ENCODE results near the gene FAF1. TPM values are rescaled to one million over a fixed set of nuclear protein-coding genes. Genes with fewer than 3 reads are reported as not detected.

The FAF1 gene
- total RNA-seq, 4 donors from 2014 or later: 25.1 to 55.7 (median 38.8) TPM

GRCh38 chr1:50622259-50622658, 337.8 kb downstream of the FAF1 start:
- Histone ChIP-seq H3K27ac (no peak overlapping the region), H3K4me1 (no peaks in the 10 kb centered on the region), H3K27me3 (no peaks in the 10 kb centered on the region), H3K36me3 (no peaks in the 10 kb centered on the region), H3K4me3 (no peak overlapping the region), H3K9me3 (peaks cover 0 to 5% (median 0%) of the 10 kb centered on the region in 4 donors)
- TF ChIP-seq EP300 (IDR thresholded peaks at IDR 0.05): no peak
- no peak for TF ChIP-seq POLR2A (IDR thresholded peaks at IDR 0.05)
- no peak for TF ChIP-seq CTCF (IDR thresholded peaks at IDR 0.05)
- DNase-seq (ENCODE audit: low spot score in 2 of 2): no peak
- 94 to 100% methylated on average over 2 of the region's 2 CpGs for WGBS, 2 donors

GRCh38 chr1:50620680-50621329, 339.3 kb downstream of the FAF1 start:
- no peak overlapping the region for H3K27ac ChIP-seq
- TF ChIP-seq POLR2A (IDR thresholded peaks at IDR 0.05) (no peak), CTCF (IDR thresholded peaks at IDR 0.05) (no peak), EP300 (IDR thresholded peaks at IDR 0.05) (no peak)
- H3K4me1 ChIP-seq: no peaks in the 10 kb centered on the region
- no peaks in the 10 kb centered on the region for H3K36me3 ChIP-seq
- no peak overlapping the region for H3K4me3 ChIP-seq
- DNase-seq (ENCODE audit: low spot score in 2 of 2): no peak
- 94 to 95% methylated on average over 6 of the region's 6 CpGs for WGBS, 2 donors
- peaks cover 0 to 5% (median 0%) of the 10 kb centered on the region in 4 donors for H3K9me3 ChIP-seq
- no peaks in the 10 kb centered on the region for H3K27me3 ChIP-seq

GRCh38 chr1:50615036-50615750, 344.9 kb downstream of the FAF1 start:
- WGBS, 2 donors: 96 to 100% methylated on average over 2 of the region's 2 CpGs
- no peak for TF ChIP-seq EP300 (IDR thresholded peaks at IDR 0.05)
- TF ChIP-seq CTCF (IDR thresholded peaks at IDR 0.05): no peak
- no peak for TF ChIP-seq POLR2A (IDR thresholded peaks at IDR 0.05)
- no peak overlapping the region for H3K4me3 ChIP-seq
- H3K4me1 ChIP-seq: no peaks in the 10 kb centered on the region
- H3K36me3 ChIP-seq: no peaks in the 10 kb centered on the region
- H3K27me3 ChIP-seq: no peaks in the 10 kb centered on the region
- no peak overlapping the region for H3K27ac ChIP-seq
- DNase-seq (ENCODE audit: low spot score in 2 of 2): no peak
- peaks cover 0 to 5% (median 0%) of the 10 kb centered on the region in 4 donors for H3K9me3 ChIP-seq

GRCh38 chr1:50611675-50612074, 348.4 kb downstream of the FAF1 start:
- no peak overlapping the region for H3K27ac ChIP-seq
- H3K27me3 ChIP-seq: no peaks in the 10 kb centered on the region
- no peaks in the 10 kb centered on the region for H3K4me1 ChIP-seq
- H3K4me3 ChIP-seq: no peak overlapping the region
- no peak for TF ChIP-seq EP300 (IDR thresholded peaks at IDR 0.05)
- TF ChIP-seq CTCF (IDR thresholded peaks at IDR 0.05): no peak
- TF ChIP-seq POLR2A (IDR thresholded peaks at IDR 0.05): no peak
- DNase-seq (ENCODE audit: low spot score in 2 of 2): no peak
- 67% methylated on average over 6 of the region's 6 CpGs for WGBS, 2 donors
- H3K9me3 ChIP-seq: no peaks in the 10 kb centered on the region
- no peaks in the 10 kb centered on the region for H3K36me3 ChIP-seq

GRCh38 chr1:50610563-50610962, 349.5 kb downstream of the FAF1 start:
- Histone ChIP-seq H3K4me3 (no peak overlapping the region), H3K27me3 (no peaks in the 10 kb centered on the region), H3K36me3 (no peaks in the 10 kb centered on the region), H3K27ac (no peak overlapping the region), H3K9me3 (no peaks in the 10 kb centered on the region), H3K4me1 (no peaks in the 10 kb centered on the region)
- WGBS, 2 donors: 59% methylated on average over 2 of the region's 2 CpGs
- TF ChIP-seq EP300 (IDR thresholded peaks at IDR 0.05) (no peak), CTCF (IDR thresholded peaks at IDR 0.05) (no peak), POLR2A (IDR thresholded peaks at IDR 0.05) (no peak)
- no peak for DNase-seq (ENCODE audit: low spot score in 2 of 2)

All from tibial nerve (tissue), 4 donors.